HL-60 (cell line): ENCODE data around the gene PLXNA3.

Experiments used
- DNase-seq, 2 experiments: peaks; one replicate each; pipeline ENCODE4 v3.0.0-alpha.2; 2010 to 2020; ENCODE audit warnings: low read depth in 1 of 2, low spot score in 1 of 2
- H3K27ac ChIP-seq: fragments of 250-450 bp; sonication (Bioruptor Pico); replicated peaks from 2 replicates; pipeline ENCODE4 v1.5.1; 2020; ENCODE audit warnings: mild to moderate bottlenecking, moderate library complexity
- H3K27me3 ChIP-seq: fragments of 250-450 bp; sonication (Bioruptor Pico); 2 replicates; pipeline ENCODE4 v1.5.1; 2021; ENCODE audit warnings: mild to moderate bottlenecking, moderate library complexity; ENCODE audit not compliant: insufficient read depth, poor library complexity, severe bottlenecking
- H3K4me3 ChIP-seq: replicated peaks from 2 replicates; pipeline ENCODE4 v1.5.1; 2011; ENCODE audit warnings: mild to moderate bottlenecking, control low read depth, low read length; ENCODE audit not compliant: insufficient read depth
- GABPA ChIP-seq: IDR thresholded peaks from 2 replicates; pipeline ENCODE4 v1.6.1; 2012; ENCODE audit warnings: low read depth
- POLR2AphosphoS5 ChIP-seq: IDR thresholded peaks from 2 replicates; pipeline ENCODE4 v1.6.1; 2012; ENCODE audit warnings: low read depth
- REST ChIP-seq: IDR thresholded peaks from 2 replicates; pipeline ENCODE4 v1.6.1; 2012; ENCODE audit warnings: low read depth; ENCODE audit not compliant: insufficient replicate concordance
- SPI1 ChIP-seq: IDR thresholded peaks from 2 replicates; pipeline ENCODE4 v1.6.1; 2012; ENCODE audit warnings: low read depth, mild to moderate bottlenecking, borderline replicate concordance
- TF ChIP-seq, protein P1 (sequence below): IDR thresholded peaks from one replicate; pipeline ENCODE4 v1.5.1; 2011; ENCODE audit warnings: low read length, control low read depth, inconsistent platforms; ENCODE audit not compliant: insufficient read depth

Gene PLXNA3

GRCh38 chrX:154431341-154431740 is 26.7 kb upstream of the PLXNA3 start:
- Histone ChIP-seq H3K27ac (peak overlapping the region; percentile 76), H3K4me3 (peak overlapping the region; percentile 25; the same call in 1 of the 2 replicates), H3K27me3 (no peaks in the 10 kb centered on the region)
- no peak for TF ChIP-seq REST
- TF ChIP-seq SPI1, result peak; percentile 68; the same call in 1 of the 2 replicates
- DNase-seq, result peak; percentile 72 to 74

DNA sequence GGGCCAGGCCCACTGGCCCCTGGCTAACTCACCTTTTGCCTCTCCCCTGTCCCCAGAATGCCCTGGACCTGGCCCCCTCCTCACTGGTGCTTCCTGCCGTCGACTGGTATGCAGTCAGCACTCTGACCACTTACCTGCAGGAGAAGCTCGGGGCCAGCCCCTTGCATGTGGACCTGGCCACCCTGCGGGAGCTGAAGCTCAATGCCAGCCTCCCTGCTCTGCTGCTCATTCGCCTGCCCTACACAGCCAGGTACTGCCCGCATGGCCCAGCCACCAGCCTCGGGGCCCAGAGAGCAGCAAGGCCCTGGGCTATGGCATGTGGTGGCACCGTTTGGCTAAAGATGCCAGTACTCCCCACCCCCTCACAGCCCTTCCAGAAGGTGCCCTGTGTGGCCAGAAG is 25.9 kb upstream of the PLXNA3 start:
- H3K27me3 ChIP-seq, result no peaks in the 10 kb centered on the region
- TF ChIP-seq GABPA (no peak), SPI1 (no peak), REST (no peak)
- TF ChIP-seq, protein P1, sequence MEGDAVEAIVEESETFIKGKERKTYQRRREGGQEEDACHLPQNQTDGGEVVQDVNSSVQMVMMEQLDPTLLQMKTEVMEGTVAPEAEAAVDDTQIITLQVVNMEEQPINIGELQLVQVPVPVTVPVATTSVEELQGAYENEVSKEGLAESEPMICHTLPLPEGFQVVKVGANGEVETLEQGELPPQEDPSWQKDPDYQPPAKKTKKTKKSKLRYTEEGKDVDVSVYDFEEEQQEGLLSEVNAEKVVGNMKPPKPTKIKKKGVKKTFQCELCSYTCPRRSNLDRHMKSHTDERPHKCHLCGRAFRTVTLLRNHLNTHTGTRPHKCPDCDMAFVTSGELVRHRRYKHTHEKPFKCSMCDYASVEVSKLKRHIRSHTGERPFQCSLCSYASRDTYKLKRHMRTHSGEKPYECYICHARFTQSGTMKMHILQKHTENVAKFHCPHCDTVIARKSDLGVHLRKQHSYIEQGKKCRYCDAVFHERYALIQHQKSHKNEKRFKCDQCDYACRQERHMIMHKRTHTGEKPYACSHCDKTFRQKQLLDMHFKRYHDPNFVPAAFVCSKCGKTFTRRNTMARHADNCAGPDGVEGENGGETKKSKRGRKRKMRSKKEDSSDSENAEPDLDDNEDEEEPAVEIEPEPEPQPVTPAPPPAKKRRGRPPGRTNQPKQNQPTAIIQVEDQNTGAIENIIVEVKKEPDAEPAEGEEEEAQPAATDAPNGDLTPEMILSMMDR, result no peak
- DNase-seq, result no peak

GRCh38 chrX:154433605-154434004 is 24.5 kb upstream of the PLXNA3 start:
- Histone ChIP-seq H3K27me3 (no peaks in the 10 kb centered on the region), H3K4me3 (no peak overlapping the region), H3K27ac (no peak overlapping the region)
- TF ChIP-seq REST, result no peak
- TF ChIP-seq SPI1, result no peak
- TF ChIP-seq GABPA, result no peak
- TF ChIP-seq POLR2AphosphoS5, result no peak
- TF ChIP-seq, protein P1, result no peak
- no peak for DNase-seq

More for the DNA sequence above, 25.9 kb upstream of the PLXNA3 start:
- Histone ChIP-seq H3K4me3 (no peak overlapping the region), H3K27ac (peak overlapping the region; percentile 76)
